NCI-H2196 (cell line): Measurements from ENCODE around the gene TAS2R31.
"Not testable (repeated sequence)": the region's sequence is repeated elsewhere in the genome, so short reads cannot be mapped to it uniquely, and the experiment has no call there.

Experiments
- DNase-seq: peaks from one replicate; lab custom pipeline; 2025; ENCODE audit not compliant: unreplicated experiment; lab: John Stamatoyannopoulos, UW

Gene TAS2R31

GRCh38 chr12:11031307-11031706 is at the start of gene TAS2R31:
TSS of gene TAS2R31 (minus strand) at chr12:11031407. CDS start at chr12:11031335, 72 bp downstream.
- no peak for DNase-seq

GRCh38 chr12:11078246-11078645 is 47.0 kb upstream of the TAS2R31 start:
- DNase-seq, result no peak

GRCh38 chr12:11075642-11076041 is 44.4 kb upstream of the TAS2R31 start:
- no peak for DNase-seq

- DNase-seq, result no peak
Observed at GRCh38 chr12:11071414-11071813, 40.2 kb upstream of the TAS2R31 start.

GRCh38 chr12:11070999-11071398 is 39.8 kb upstream of the TAS2R31 start:
- no peak for DNase-seq

- no peak for DNase-seq
Observed at GRCh38 chr12:11069854-11070365, 38.7 kb upstream of the TAS2R31 start.

GRCh38 chr12:11067514-11067913 is 36.3 kb upstream of the TAS2R31 start:
- DNase-seq, result no peak

- DNase-seq, result not testable (repeated sequence)
Observed at GRCh38 chr12:11062194-11062593, 31.0 kb upstream of the TAS2R31 start, which contains the start of gene TAS2R46. TSS of gene TAS2R46 (minus strand) at chr12:11062294. CDS start at chr12:11062294, 0 bp downstream.

- no peak for DNase-seq
Observed at GRCh38 chr12:11059784-11060183, 28.6 kb upstream of the TAS2R31 start.

GRCh38 chr12:11059041-11059440 is 27.8 kb upstream of the TAS2R31 start:
- no peak for DNase-seq

GRCh38 chr12:11055306-11055705 is 24.1 kb upstream of the TAS2R31 start:
- no peak for DNase-seq

GRCh38 chr12:11049806-11050531 is 18.8 kb upstream of the TAS2R31 start:
- DNase-seq, result not testable (repeated sequence)

GRCh38 chr12:11041366-11041765 is 10.2 kb upstream of the TAS2R31 start:
- DNase-seq, result not testable (repeated sequence)

- DNase-seq, result no peak
Observed at GRCh38 chr12:11040162-11040561, 9.0 kb upstream of the TAS2R31 start.

GRCh38 chr12:11039171-11039570 is 8.0 kb upstream of the TAS2R31 start:
- no peak for DNase-seq

GRCh38 chr12:11033959-11034358 is 2.8 kb upstream of the TAS2R31 start:
- not testable (repeated sequence) for DNase-seq

- no peak for DNase-seq
Observed at GRCh38 chr12:11026118-11026517, 5.1 kb downstream of the TAS2R31 start.

GRCh38 chr12:11023387-11023786 is 7.8 kb downstream of the TAS2R31 start:
- no peak for DNase-seq

GRCh38 chr12:11022520-11022919 is 8.7 kb downstream of the TAS2R31 start, which contains the start of gene TAS2R19:
TSS of gene TAS2R19 (minus strand) at chr12:11022620. CDS start at chr12:11022571, 49 bp downstream.
- no peak for DNase-seq

- DNase-seq, result no peak
Observed at GRCh38 chr12:11016937-11017336, 14.3 kb downstream of the TAS2R31 start.

GRCh38 chr12:11015775-11016430 is 15.3 kb downstream of the TAS2R31 start:
- DNase-seq, result no peak

- DNase-seq, result no peak
Observed at GRCh38 chr12:11014234-11014633, 17.0 kb downstream of the TAS2R31 start.
